CD4-positive, alpha-beta T cell (primary cell): ENCODE results near the gene SUPT7L. TPM values are rescaled to one million over a fixed set of nuclear protein-coding genes. Genes with fewer than 3 reads are reported as not detected.
"Not testable (repeated sequence)": the region's sequence is repeated elsewhere in the genome, so short reads cannot be mapped to it uniquely, and the experiment has no call there.

Experiments
- ATAC-seq: fragments of 200-7000 bp; cut with Tn5 transposase; one replicate; pipeline ENCODE4 v1.10.0; 2022; ENCODE audit warnings: mild to moderate bottlenecking; ENCODE audit not compliant: poor library complexity
- CTCF ChIA-PET: fragments of 350-600 bp; sonication (Branson Sonifier 250); formaldehyde crosslinking; loops from one replicate; lab custom pipeline; 2021; ENCODE audit warnings: antibody characterized with exemption, inconsistent platforms; lab: Charles Lee
- POLR2A ChIA-PET: fragments of 350-600 bp; sonication (Branson Sonifier 250); formaldehyde crosslinking; loops from one replicate; lab custom pipeline; 2021; ENCODE audit warnings: antibody characterized with exemption, inconsistent platforms; lab: Charles Lee
- DNase-seq, 14 experiments: peaks; one replicate each; pipeline ENCODE4 v3.0.0-alpha.2; 2013 to 2020; ENCODE audit warnings: mixed read lengths in 2 of 14
- H3K27ac ChIP-seq, 2 donors: one replicate each; pipeline versions ENCODE4 v1.5.1 to v1.7.0; 2013; ENCODE audit warnings: low read length in 2 of 2, low read depth in 1 of 2, mild to moderate bottlenecking in 1 of 2
- H3K27me3 ChIP-seq, 2 experiments: 1 replicate in 1 of 2; 2 replicates in 1 of 2; pipeline versions ENCODE4 v1.6.1 to v1.7.0; 2013; ENCODE audit warnings: low read length in 2 of 2, control low read depth in 1 of 2, mild to moderate bottlenecking in 1 of 2, moderate library complexity in 1 of 2; ENCODE audit not compliant: insufficient read depth in 2 of 2, control insufficient read depth in 1 of 2
- H3K36me3 ChIP-seq: one replicate; pipeline ENCODE4 v1.6.1; 2013; ENCODE audit warnings: low read length, control low read depth; ENCODE audit not compliant: insufficient read depth
- H3K4me1 ChIP-seq: one replicate; pipeline ENCODE4 v1.6.1; 2013; ENCODE audit warnings: low read length, control low read depth; ENCODE audit not compliant: insufficient read depth
- H3K4me3 ChIP-seq: one replicate; pipeline ENCODE4 v1.5.1; 2013; ENCODE audit warnings: mild to moderate bottlenecking, low read length, moderate library complexity
- H3K9me3 ChIP-seq, 2 experiments: 1 replicate in 1 of 2; 2 replicates in 1 of 2; pipeline versions ENCODE4 v1.6.1 to v1.7.0; 2013; ENCODE audit warnings: low read length in 2 of 2, mild to moderate bottlenecking in 2 of 2, control low read depth in 1 of 2, moderate library complexity in 1 of 2; ENCODE audit not compliant: control insufficient read depth in 1 of 2, insufficient read depth in 1 of 2
- H3K27ac Mint-ChIP-seq: one replicate; pipeline ENCODE4 v1.8.0; 2020; ENCODE audit warnings: mixed read lengths
- H3K27me3 Mint-ChIP-seq: one replicate; pipeline ENCODE4 v1.8.0; 2021; ENCODE audit warnings: mixed read lengths
- H3K36me3 Mint-ChIP-seq: one replicate; pipeline ENCODE4 v1.8.0; 2021; ENCODE audit warnings: low read depth, mixed read lengths
- H3K4me1 Mint-ChIP-seq: one replicate; pipeline ENCODE4 v1.8.0; 2021; ENCODE audit warnings: low read depth, mixed read lengths
- H3K4me3 Mint-ChIP-seq: one replicate; pipeline ENCODE4 v1.8.0; 2020; ENCODE audit warnings: mild to moderate bottlenecking, mixed read lengths
- H3K9me3 Mint-ChIP-seq: one replicate; pipeline ENCODE4 v1.8.0; 2020; ENCODE audit warnings: mixed read lengths
- intact Hi-C, 2 experiments: fragments of 100-400 bp; cut with DNase I in 1 of 2; cut with micrococcal nuclease in 1 of 2; formaldehyde crosslinking; loops; one replicate each; pipeline versions ENCODE4 v1.15.1 to v1.9.0; 2023 to 2025; cut with DNase I, micrococcal nuclease
- total RNA-seq, 174 experiments: library from RNA in 2 of 174; stranded (reverse) in 2 of 174; gene quantifications; one replicate each; pipeline ENCODE4 v1.2.3 and lab custom pipeline; 2021 to 2026
- TF ChIP-seq, protein P1 (sequence below): fragments of 200-600 bp; IDR thresholded peaks from one replicate; pipeline ENCODE4 v1.8.0; 2022; ENCODE audit warnings: antibody characterized with exemption, mild to moderate bottlenecking

Gene SUPT7L
- total RNA-seq, 2 experiments from 2014 or later, result 48.5 to 52.2 TPM

DNA sequence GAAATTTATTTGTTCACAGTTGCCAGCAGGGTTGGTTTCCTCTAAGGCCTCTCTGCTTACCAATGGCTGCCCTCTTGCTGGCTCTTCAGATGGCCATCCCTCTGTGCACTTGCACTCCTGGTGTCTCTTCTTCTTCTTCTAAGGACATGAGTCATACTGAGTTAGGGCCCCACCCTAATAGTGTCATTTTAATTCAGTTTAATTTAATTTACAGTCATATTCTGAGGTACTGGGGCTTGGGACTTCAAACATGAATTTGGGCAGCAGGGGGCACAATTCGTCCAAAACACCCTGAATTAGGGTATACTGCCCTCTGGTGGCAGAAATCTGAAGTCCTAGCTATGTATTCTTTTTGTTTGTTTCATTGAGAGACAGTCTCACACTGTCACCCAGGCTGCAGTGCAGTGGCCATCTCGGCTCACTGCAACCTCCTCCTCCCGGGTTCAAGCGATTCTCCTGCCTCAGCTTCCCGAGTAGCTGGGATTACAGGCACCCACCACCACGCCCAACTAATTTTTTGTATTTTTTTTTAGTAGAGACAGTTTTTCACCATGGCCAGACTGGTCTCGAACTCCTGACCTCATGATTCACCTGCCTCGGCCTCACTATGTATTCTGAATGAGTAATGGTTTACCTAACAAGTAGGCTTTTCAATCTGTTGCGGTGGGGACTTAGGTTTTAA is 20.1 kb upstream of the SUPT7L start:
- peak; percentile 91 for ATAC-seq
- no peak overlapping the region for H3K4me3 ChIP-seq
- H3K27ac ChIP-seq, result no peak overlapping the region
- intact Hi-C loops, result loop anchor here in 1 of 2 experiments (5.0 kb wide), 1 partner anchor 586 kb away; no protein-coding TSS in a partner anchor
- Mint-ChIP-seq H3K9me3 (no peaks in the 10 kb centered on the region), H3K36me3 (peaks cover 80% of the 10 kb centered on the region), H3K27me3 (no peaks in the 10 kb centered on the region), H3K4me3 (no peak overlapping the region), H3K27ac (peak overlapping the region; percentile 58), H3K4me1 (peaks cover 7% of the 10 kb centered on the region)
- H3K4me1 ChIP-seq, result peaks cover 12% of the 10 kb centered on the region
- ChIA-PET POLR2A (interaction anchor here (1.2 to 2.3 kb wide), 2 partner anchors 8 to 20 kb away, joined by 3 to 8 read pairs; partner anchors contain the start of genes SLC4A1AP and SUPT7L), CTCF (interaction anchor here (0.5 to 2.3 kb wide), 34 partner anchors 10 to 1328 kb away, joined by 3 to 49 read pairs (median 3); partner anchors contain the start of genes CCDC121, GPN1, IFT172 and MPV17)
- H3K36me3 ChIP-seq, result peaks cover 66% of the 10 kb centered on the region
- TF ChIP-seq, protein P1, sequence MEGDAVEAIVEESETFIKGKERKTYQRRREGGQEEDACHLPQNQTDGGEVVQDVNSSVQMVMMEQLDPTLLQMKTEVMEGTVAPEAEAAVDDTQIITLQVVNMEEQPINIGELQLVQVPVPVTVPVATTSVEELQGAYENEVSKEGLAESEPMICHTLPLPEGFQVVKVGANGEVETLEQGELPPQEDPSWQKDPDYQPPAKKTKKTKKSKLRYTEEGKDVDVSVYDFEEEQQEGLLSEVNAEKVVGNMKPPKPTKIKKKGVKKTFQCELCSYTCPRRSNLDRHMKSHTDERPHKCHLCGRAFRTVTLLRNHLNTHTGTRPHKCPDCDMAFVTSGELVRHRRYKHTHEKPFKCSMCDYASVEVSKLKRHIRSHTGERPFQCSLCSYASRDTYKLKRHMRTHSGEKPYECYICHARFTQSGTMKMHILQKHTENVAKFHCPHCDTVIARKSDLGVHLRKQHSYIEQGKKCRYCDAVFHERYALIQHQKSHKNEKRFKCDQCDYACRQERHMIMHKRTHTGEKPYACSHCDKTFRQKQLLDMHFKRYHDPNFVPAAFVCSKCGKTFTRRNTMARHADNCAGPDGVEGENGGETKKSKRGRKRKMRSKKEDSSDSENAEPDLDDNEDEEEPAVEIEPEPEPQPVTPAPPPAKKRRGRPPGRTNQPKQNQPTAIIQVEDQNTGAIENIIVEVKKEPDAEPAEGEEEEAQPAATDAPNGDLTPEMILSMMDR, result peak; percentile 99
- H3K27me3 ChIP-seq, result no peaks in the 10 kb centered on the region
- H3K9me3 ChIP-seq, result no peaks in the 10 kb centered on the region
- DNase-seq, result peak; percentile 63 to 95 (median 81)

DNA sequence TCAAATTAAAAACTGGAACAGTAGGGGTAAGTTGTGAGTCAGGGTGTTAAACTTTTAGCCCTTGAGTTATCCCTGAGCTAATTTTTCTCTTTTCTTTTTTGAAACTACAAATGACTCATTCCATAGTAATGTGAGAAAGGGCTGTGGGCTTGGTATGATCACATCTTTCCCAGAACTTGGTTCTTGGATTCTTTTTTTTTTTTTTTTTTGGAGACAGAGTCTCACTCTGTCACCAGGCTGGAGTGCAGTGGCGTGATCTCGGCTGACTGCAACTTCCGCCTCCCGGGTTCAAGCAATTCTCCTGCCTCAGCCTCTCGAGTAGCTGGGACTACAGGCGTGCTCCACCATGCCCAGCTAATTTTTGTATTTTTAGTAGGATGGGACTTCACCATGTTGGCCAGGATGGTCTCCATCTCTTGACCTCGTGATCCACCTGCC is 18.9 kb upstream of the SUPT7L start:
- H3K4me1 Mint-ChIP-seq, H3K27ac Mint-ChIP-seq, H3K27ac ChIP-seq, DNase-seq, H3K27me3 Mint-ChIP-seq, H3K9me3 ChIP-seq, H3K27me3 ChIP-seq, H3K4me3 Mint-ChIP-seq, H3K4me3 ChIP-seq, ATAC-seq, H3K9me3 Mint-ChIP-seq: not testable (repeated sequence)
- H3K36me3 Mint-ChIP-seq, result peaks cover 80% of the 10 kb centered on the region
- intact Hi-C loops, result loop anchor here in 1 of 2 experiments (5.0 kb wide), 1 partner anchor 585 kb away; no protein-coding TSS in a partner anchor
- POLR2A ChIA-PET, result interaction anchor here (1.2 to 2.3 kb wide), 2 partner anchors 9 to 19 kb away, joined by 3 to 8 read pairs; partner anchors contain the start of genes SLC4A1AP and SUPT7L
- CTCF ChIA-PET, result interaction anchor here (1.3 to 2.3 kb wide), 6 partner anchors 9 to 721 kb away, joined by 3 to 49 read pairs (median 17); partner anchors contain the start of genes CCDC121, GPN1, MRPL33 and SLC4A1AP
- Histone ChIP-seq H3K4me1 (peaks cover 12% of the 10 kb centered on the region), H3K36me3 (peaks cover 67% of the 10 kb centered on the region)

DNA sequence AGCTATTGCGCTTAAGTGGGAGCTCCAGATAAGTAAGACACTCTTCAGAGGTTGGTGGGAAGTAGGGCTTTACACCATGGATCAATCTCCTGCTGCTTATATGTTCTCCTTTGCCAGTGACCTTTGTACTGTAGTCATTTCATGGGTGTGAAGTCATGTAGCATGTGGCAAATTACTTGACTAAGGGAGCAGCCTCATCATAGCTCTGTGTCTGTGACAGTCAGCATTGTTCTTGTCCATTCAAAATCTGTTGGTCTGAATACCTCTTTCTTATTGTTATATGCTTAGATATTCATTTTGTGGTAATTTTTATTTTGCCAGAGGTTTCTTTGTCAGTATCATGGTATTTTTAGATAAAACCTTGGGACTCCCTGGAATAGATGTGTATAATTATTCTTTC is 18.4 kb upstream of the SUPT7L start:
- H3K9me3 ChIP-seq, result no peaks in the 10 kb centered on the region
- ChIA-PET CTCF (interaction anchor here (1.3 to 2.3 kb wide), 4 partner anchors 9 to 720 kb away, joined by 3 to 49 read pairs (median 18); partner anchors contain the start of genes SLC4A1AP and SUPT7L), POLR2A (interaction anchor here (1.2 kb wide), 1 partner anchor 10 kb away, joined by 3 read pairs; no protein-coding TSS in a partner anchor)
- H3K9me3 Mint-ChIP-seq, result no peaks in the 10 kb centered on the region
- H3K27me3 ChIP-seq, result no peaks in the 10 kb centered on the region
- intact Hi-C loops, result loop anchor here in 1 of 2 experiments (5.0 kb wide), 1 partner anchor 585 kb away; no protein-coding TSS in a partner anchor
- no peak overlapping the region for H3K4me3 ChIP-seq
- H3K4me1 ChIP-seq, result peaks cover 12% of the 10 kb centered on the region
- DNase-seq (no peak), ATAC-seq (no peak)
- H3K27ac Mint-ChIP-seq, result no peak overlapping the region
- peaks cover 83% of the 10 kb centered on the region for H3K36me3 Mint-ChIP-seq
- TF ChIP-seq, protein P1, result no peak
- H3K4me3 Mint-ChIP-seq, result no peak overlapping the region
- H3K4me1 Mint-ChIP-seq, result peaks cover 7% of the 10 kb centered on the region
- H3K27ac ChIP-seq, result no peak overlapping the region
- H3K27me3 Mint-ChIP-seq, result no peaks in the 10 kb centered on the region
- peaks cover 66% of the 10 kb centered on the region for H3K36me3 ChIP-seq
